Natural killer cell (primary cell): ENCODE data around the gene DYNC2H1. TPM values are rescaled to one million over a fixed set of nuclear protein-coding genes. Genes with fewer than 3 reads are reported as not detected.

Experiments
- ATAC-seq, 3 donors: fragments of 150-1000 bp in 2 of 3; fragments of 200-7000 bp in 1 of 3; cut with Tn5 transposase; 1 replicate in 1 of 3; 2 replicates in 2 of 3; pipeline ENCODE4 v1.10.0; 2021; ENCODE audit warnings: mild to moderate bottlenecking in 2 of 3, moderate library complexity in 2 of 3
- DNase-seq, 2 donors: peaks; one replicate each; pipeline versions ENCODE4 v3.0.0 to v3.0.0-alpha.2; 2013 to 2021; ENCODE audit warnings: mixed read lengths in 1 of 2
- H3K27ac ChIP-seq: one replicate; pipeline ENCODE4 v1.5.1; 2013; ENCODE audit warnings: mild to moderate bottlenecking, low read length
- H3K27me3 ChIP-seq: one replicate; pipeline ENCODE4 v1.6.1; 2013; ENCODE audit warnings: low read length; ENCODE audit not compliant: control insufficient read depth, insufficient read depth
- H3K36me3 ChIP-seq: one replicate; pipeline ENCODE4 v1.6.1; 2013; ENCODE audit warnings: low read length; ENCODE audit not compliant: control insufficient read depth, insufficient read depth
- H3K4me1 ChIP-seq: one replicate; pipeline ENCODE4 v1.6.1; 2013; ENCODE audit warnings: low read length; ENCODE audit not compliant: control insufficient read depth, insufficient read depth
- H3K4me3 ChIP-seq: one replicate; pipeline ENCODE4 v1.5.1; 2013; ENCODE audit warnings: low read length
- H3K9me3 ChIP-seq: one replicate; pipeline ENCODE4 v1.6.1; 2013; ENCODE audit warnings: low read length; ENCODE audit not compliant: control insufficient read depth, insufficient read depth
- H3K27ac Mint-ChIP-seq, 2 donors: one replicate each; pipeline ENCODE4 v1.8.0; 2022; ENCODE audit warnings: mild to moderate bottlenecking in 2 of 2, mixed read lengths in 2 of 2, moderate library complexity in 1 of 2
- H3K27me3 Mint-ChIP-seq, 2 donors: one replicate each; pipeline ENCODE4 v1.8.0; 2022; ENCODE audit warnings: low read depth in 2 of 2, mixed read lengths in 2 of 2
- H3K36me3 Mint-ChIP-seq: one replicate; pipeline ENCODE4 v1.8.0; 2022; ENCODE audit warnings: mixed read lengths
- H3K4me1 Mint-ChIP-seq, 2 donors: one replicate each; pipeline ENCODE4 v1.8.0; 2022; ENCODE audit warnings: mixed read lengths in 2 of 2
- H3K4me3 Mint-ChIP-seq: one replicate; pipeline ENCODE4 v1.8.0; 2022; ENCODE audit warnings: mild to moderate bottlenecking, moderate library complexity, mixed read lengths
- H3K9me3 Mint-ChIP-seq, 2 donors: one replicate each; pipeline ENCODE4 v1.8.0; 2022; ENCODE audit warnings: mixed read lengths in 2 of 2
- WGBS: methylation state at CpG from one replicate; pipeline ENCODE4 v1.1.7; 2013; ENCODE audit warnings: missing lambda C conversion rate; ENCODE audit not compliant: insufficient coverage; 5-methylcytosine and 5-hydroxymethylcytosine counted together
- intact Hi-C: fragments of 100-400 bp; cut with micrococcal nuclease; formaldehyde crosslinking; loops from one replicate; pipeline ENCODE4 v1.14.2; 2022
- total RNA-seq, 4 donors: library from RNA; stranded (reverse); fragments of 120-200 nt in 1 of 4; gene quantifications; one replicate each; pipeline versions ENCODE4 v1.2.3 to v1.2.4, GENCODE V29; 2013 to 2022
- TF ChIP-seq, protein P1 (sequence below): fragments of 200-600 bp; IDR thresholded peaks from one replicate; pipeline ENCODE4 v1.8.0; 2022; ENCODE audit warnings: antibody characterized with exemption

The DYNC2H1 gene
- total RNA-seq, 3 donors from 2014 or later (not counting 1 experiment from before 2014, with no cell fraction given) = 4.1 to 7.5 (median 4.4) TPM

DNA sequence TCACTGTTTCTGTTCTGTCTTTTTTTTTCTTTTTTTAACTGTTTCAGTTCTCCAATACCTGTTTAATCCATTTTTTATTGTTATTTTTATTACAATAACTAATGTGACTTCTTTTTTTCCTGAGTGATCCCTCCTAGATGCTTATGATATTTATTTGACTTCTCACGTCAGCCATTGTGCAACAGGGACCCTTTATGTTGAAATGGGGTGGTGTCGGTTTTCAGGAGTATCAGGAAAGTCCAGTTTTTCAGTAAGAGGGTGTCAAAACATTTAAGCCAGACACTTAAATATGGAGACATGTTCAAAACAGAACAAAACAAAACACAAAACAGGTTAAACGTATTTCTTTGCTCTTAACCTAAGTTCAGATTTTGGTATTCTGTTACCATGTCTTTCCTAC, 418.8 kb downstream of the DYNC2H1 start:
- Histone ChIP-seq H3K4me1 (no peaks in the 10 kb centered on the region), H3K4me3 (no peak overlapping the region), H3K27me3 (no peaks in the 10 kb centered on the region), H3K9me3 (no peaks in the 10 kb centered on the region), H3K36me3 (no peaks in the 10 kb centered on the region), H3K27ac (no peak overlapping the region)
- Mint-ChIP-seq H3K27me3 (no peaks in the 10 kb centered on the region), H3K27ac (no peak overlapping the region), H3K36me3 (no peaks in the 10 kb centered on the region), H3K4me3 (no peak overlapping the region), H3K4me1 (no peaks in the 10 kb centered on the region), H3K9me3 (peaks cover 3 to 5% of the 10 kb centered on the region in 2 donors)
- 87% methylated on average over 2 of the region's 3 CpGs for WGBS
- no peak for DNase-seq
- TF ChIP-seq, protein P1, sequence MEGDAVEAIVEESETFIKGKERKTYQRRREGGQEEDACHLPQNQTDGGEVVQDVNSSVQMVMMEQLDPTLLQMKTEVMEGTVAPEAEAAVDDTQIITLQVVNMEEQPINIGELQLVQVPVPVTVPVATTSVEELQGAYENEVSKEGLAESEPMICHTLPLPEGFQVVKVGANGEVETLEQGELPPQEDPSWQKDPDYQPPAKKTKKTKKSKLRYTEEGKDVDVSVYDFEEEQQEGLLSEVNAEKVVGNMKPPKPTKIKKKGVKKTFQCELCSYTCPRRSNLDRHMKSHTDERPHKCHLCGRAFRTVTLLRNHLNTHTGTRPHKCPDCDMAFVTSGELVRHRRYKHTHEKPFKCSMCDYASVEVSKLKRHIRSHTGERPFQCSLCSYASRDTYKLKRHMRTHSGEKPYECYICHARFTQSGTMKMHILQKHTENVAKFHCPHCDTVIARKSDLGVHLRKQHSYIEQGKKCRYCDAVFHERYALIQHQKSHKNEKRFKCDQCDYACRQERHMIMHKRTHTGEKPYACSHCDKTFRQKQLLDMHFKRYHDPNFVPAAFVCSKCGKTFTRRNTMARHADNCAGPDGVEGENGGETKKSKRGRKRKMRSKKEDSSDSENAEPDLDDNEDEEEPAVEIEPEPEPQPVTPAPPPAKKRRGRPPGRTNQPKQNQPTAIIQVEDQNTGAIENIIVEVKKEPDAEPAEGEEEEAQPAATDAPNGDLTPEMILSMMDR = no peak
- ATAC-seq = no peak
- intact Hi-C loops = no loop called here

GRCh38 chr11:103528596-103528995, 419.4 kb downstream of the DYNC2H1 start:
- Histone ChIP-seq H3K27me3 (no peaks in the 10 kb centered on the region), H3K4me1 (no peaks in the 10 kb centered on the region), H3K4me3 (no peak overlapping the region), H3K9me3 (no peaks in the 10 kb centered on the region), H3K36me3 (no peaks in the 10 kb centered on the region), H3K27ac (no peak overlapping the region)
- Mint-ChIP-seq H3K4me3 (no peak overlapping the region), H3K36me3 (no peaks in the 10 kb centered on the region), H3K27ac (no peak overlapping the region), H3K4me1 (no peaks in the 10 kb centered on the region), H3K27me3 (no peaks in the 10 kb centered on the region), H3K9me3 (peaks cover 3 to 5% of the 10 kb centered on the region in 2 donors)
- WGBS = 79% methylated on average over 2 of the region's 2 CpGs
- DNase-seq (no peak), ATAC-seq (no peak)
- intact Hi-C loops = no loop called here
- TF ChIP-seq, protein P1 = no peak

GRCh38 chr11:103529181-103529684, 420.0 kb downstream of the DYNC2H1 start:
- no peaks in the 10 kb centered on the region for H3K4me1 Mint-ChIP-seq
- Histone ChIP-seq H3K9me3 (no peaks in the 10 kb centered on the region), H3K27ac (no peak overlapping the region), H3K4me1 (no peaks in the 10 kb centered on the region), H3K4me3 (no peak overlapping the region), H3K27me3 (no peaks in the 10 kb centered on the region), H3K36me3 (no peaks in the 10 kb centered on the region)
- 97% methylated on average over 2 of the region's 4 CpGs for WGBS
- intact Hi-C loops = no loop called here
- peaks cover 3 to 5% of the 10 kb centered on the region in 2 donors for H3K9me3 Mint-ChIP-seq
- no peak overlapping the region for H3K4me3 Mint-ChIP-seq
- DNase-seq = no peak
- no peak for ATAC-seq
- H3K36me3 Mint-ChIP-seq = no peaks in the 10 kb centered on the region
- TF ChIP-seq, protein P1 = no peak
- no peaks in the 10 kb centered on the region for H3K27me3 Mint-ChIP-seq
- no peak overlapping the region for H3K27ac Mint-ChIP-seq

Other genes starting within 250 kb of the DYNC2H1 start
- not detected for gene MMP12, start 234.4 kb upstream of the DYNC2H1 start, total RNA-seq
- gene MMP13, start 153.7 kb upstream of the DYNC2H1 start, total RNA-seq = not detected
- gene DCUN1D5, start 17.3 kb upstream of the DYNC2H1 start, total RNA-seq = 10 to 100 TPM; 11.2 to 16.8 (median 15.2) TPM